ENCODE measurements around the gene FAM209B. TPM values are rescaled to one million over a fixed set of nuclear protein-coding genes. Genes with fewer than 3 reads are reported as not detected.

FAM209B gene
- total RNA-seq, 3 donors from 2014 or later (not counting 1 experiment from before 2014, with no cell fraction given): 2.0 to 3.3 (median 3.1) TPM

DNA sequence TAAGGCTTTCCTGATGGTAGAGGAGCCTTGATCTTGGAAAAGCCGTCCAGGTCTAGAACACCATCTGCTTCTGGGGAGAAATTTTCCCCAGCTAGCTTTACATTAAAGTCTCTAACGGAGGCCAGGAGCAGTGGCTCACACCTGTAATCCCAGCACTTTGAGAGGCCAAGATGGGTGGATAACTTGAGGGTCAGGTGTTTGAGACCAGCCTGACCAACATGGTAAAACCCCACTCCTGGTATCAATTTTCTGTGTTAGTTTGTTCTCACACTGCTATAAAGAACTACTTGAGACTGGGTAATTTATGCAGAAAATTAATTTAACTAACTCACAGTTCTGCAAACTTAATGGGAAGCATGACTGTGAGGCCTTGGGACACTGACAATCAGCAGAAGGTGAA is 37.8 kb downstream of the FAM209B start:
- ATAC-seq (no peak), DNase-seq (no peak)
- TF ChIP-seq CTCF (IDR thresholded peaks at IDR 0.05): no peak
- intact Hi-C loops (cut with micrococcal nuclease): no loop called here
- Histone ChIP-seq H3K27me3 (ENCODE audit: control insufficient read depth, insufficient read depth, low read length) (no peaks in the 10 kb centered on the region), H3K4me1 (ENCODE audit: control insufficient read depth, insufficient read depth, low read length) (no peaks in the 10 kb centered on the region), H3K9me3 (ENCODE audit: control insufficient read depth, insufficient read depth, low read length) (no peaks in the 10 kb centered on the region), H3K27ac (ENCODE audit: low read length) (no peak overlapping the region), H3K4me3 (ENCODE audit: low read length) (no peak overlapping the region), H3K36me3 (ENCODE audit: control insufficient read depth, insufficient read depth, low read length) (no peaks in the 10 kb centered on the region)
- Mint-ChIP-seq H3K27me3 (ENCODE audit: low read depth in 2 of 2) (peaks cover 5 to 11% of the 10 kb centered on the region in 2 donors), H3K4me1 (no peaks in the 10 kb centered on the region), H3K27ac (no peak overlapping the region), H3K36me3 (no peaks in the 10 kb centered on the region), H3K4me3 (no peak overlapping the region), H3K9me3 (no peaks in the 10 kb centered on the region)
- 0% methylated on average over 2 of the region's 2 CpGs for WGBS (ENCODE audit: insufficient coverage)

- no peak overlapping the region for H3K27ac ChIP-seq (ENCODE audit: low read length)
- no peaks in the 10 kb centered on the region for H3K36me3 Mint-ChIP-seq
- H3K27ac Mint-ChIP-seq: no peak overlapping the region
- 88% methylated on average over 4 of the region's 4 CpGs for WGBS (ENCODE audit: insufficient coverage)
- no peaks in the 10 kb centered on the region for H3K9me3 Mint-ChIP-seq
- no peak for TF ChIP-seq CTCF (IDR thresholded peaks at IDR 0.05)
- H3K36me3 ChIP-seq (ENCODE audit: control insufficient read depth, insufficient read depth, low read length): no peaks in the 10 kb centered on the region
- no peaks in the 10 kb centered on the region for H3K4me1 Mint-ChIP-seq
- no peaks in the 10 kb centered on the region for H3K27me3 ChIP-seq (ENCODE audit: control insufficient read depth, insufficient read depth, low read length)
- no peak overlapping the region for H3K4me3 ChIP-seq (ENCODE audit: low read length)
- H3K4me3 Mint-ChIP-seq: no peak overlapping the region
- intact Hi-C loops (cut with micrococcal nuclease): no loop called here
- no peak for DNase-seq
- H3K4me1 ChIP-seq (ENCODE audit: control insufficient read depth, insufficient read depth, low read length): no peaks in the 10 kb centered on the region
- no peaks in the 10 kb centered on the region for H3K9me3 ChIP-seq (ENCODE audit: control insufficient read depth, insufficient read depth, low read length)
- H3K27me3 Mint-ChIP-seq (ENCODE audit: low read depth in 2 of 2): peaks cover 5 to 11% of the 10 kb centered on the region in 2 donors
- ATAC-seq: no peak
Observed at GRCh38 chr20:56572172-56572571, 39.1 kb downstream of the FAM209B start.

GRCh38 chr20:56573986-56574385 is 40.9 kb downstream of the FAM209B start:
- TF ChIP-seq CTCF (IDR thresholded peaks at IDR 0.05): no peak
- intact Hi-C loops (cut with micrococcal nuclease): no loop called here
- H3K27ac Mint-ChIP-seq: no peak overlapping the region
- no peaks in the 10 kb centered on the region for H3K4me1 Mint-ChIP-seq
- no peak overlapping the region for H3K4me3 Mint-ChIP-seq
- no peak for DNase-seq
- H3K36me3 Mint-ChIP-seq: no peaks in the 10 kb centered on the region
- Histone ChIP-seq H3K4me1 (ENCODE audit: control insufficient read depth, insufficient read depth, low read length) (no peaks in the 10 kb centered on the region), H3K4me3 (ENCODE audit: low read length) (no peak overlapping the region), H3K27ac (ENCODE audit: low read length) (no peak overlapping the region), H3K27me3 (ENCODE audit: control insufficient read depth, insufficient read depth, low read length) (no peaks in the 10 kb centered on the region), H3K9me3 (ENCODE audit: control insufficient read depth, insufficient read depth, low read length) (no peaks in the 10 kb centered on the region), H3K36me3 (ENCODE audit: control insufficient read depth, insufficient read depth, low read length) (no peaks in the 10 kb centered on the region)
- ATAC-seq: no peak
- no peaks in the 10 kb centered on the region for H3K9me3 Mint-ChIP-seq
- 83% methylated on average over 5 of the region's 5 CpGs for WGBS (ENCODE audit: insufficient coverage)
- peaks cover 5 to 11% of the 10 kb centered on the region in 2 donors for H3K27me3 Mint-ChIP-seq (ENCODE audit: low read depth in 2 of 2)

GRCh38 chr20:56574531-56575142 is 41.6 kb downstream of the FAM209B start:
- no peak for TF ChIP-seq CTCF (IDR thresholded peaks at IDR 0.05)
- Histone ChIP-seq H3K27ac (ENCODE audit: low read length) (no peak overlapping the region), H3K4me1 (ENCODE audit: control insufficient read depth, insufficient read depth, low read length) (no peaks in the 10 kb centered on the region), H3K9me3 (ENCODE audit: control insufficient read depth, insufficient read depth, low read length) (no peaks in the 10 kb centered on the region), H3K27me3 (ENCODE audit: control insufficient read depth, insufficient read depth, low read length) (no peaks in the 10 kb centered on the region), H3K4me3 (ENCODE audit: low read length) (no peak overlapping the region), H3K36me3 (ENCODE audit: control insufficient read depth, insufficient read depth, low read length) (no peaks in the 10 kb centered on the region)
- no peaks in the 10 kb centered on the region for H3K36me3 Mint-ChIP-seq
- WGBS (ENCODE audit: insufficient coverage): 76% methylated on average over 10 of the region's 10 CpGs
- peaks cover 5 to 11% of the 10 kb centered on the region in 2 donors for H3K27me3 Mint-ChIP-seq (ENCODE audit: low read depth in 2 of 2)
- intact Hi-C loops (cut with micrococcal nuclease): no loop called here
- H3K4me3 Mint-ChIP-seq: no peak overlapping the region
- H3K4me1 Mint-ChIP-seq: no peaks in the 10 kb centered on the region
- H3K9me3 Mint-ChIP-seq: no peaks in the 10 kb centered on the region
- H3K27ac Mint-ChIP-seq: no peak overlapping the region
- DNase-seq: no peak
- ATAC-seq: no peak

Data from natural killer cell (primary cell).